BLaER1 (cell line): ENCODE measurements around the gene SPOCK2.
"Not testable (repeated sequence)": the region's sequence is repeated elsewhere in the genome, so short reads cannot be mapped to it uniquely, and the experiment has no call there.

Source experiments
- H3K27ac ChIP-seq: shearing (Covaris generic); formaldehyde crosslinking; 2 replicates; pipeline ENCODE4 v1.8.1; 2022
- H3K27me3 ChIP-seq: shearing (Covaris generic); formaldehyde crosslinking; 2 replicates; pipeline ENCODE4 v1.8.1; 2022
- H3K36me3 ChIP-seq: shearing (Covaris generic); formaldehyde crosslinking; 2 replicates; pipeline ENCODE4 v1.8.1; 2022
- H3K4me1 ChIP-seq: shearing (Covaris generic); formaldehyde crosslinking; 2 replicates; pipeline ENCODE4 v1.8.1; 2022
- H3K4me2 ChIP-seq: shearing (Covaris generic); formaldehyde crosslinking; 2 replicates; pipeline ENCODE4 v1.8.1; 2022
- H3K4me3 ChIP-seq: shearing (Covaris generic); formaldehyde crosslinking; 2 replicates; pipeline ENCODE4 v1.8.1; 2022
- H3K9ac ChIP-seq: shearing (Covaris generic); formaldehyde crosslinking; 2 replicates; pipeline ENCODE4 v1.8.1; 2022
- H3K9me3 ChIP-seq: shearing (Covaris generic); formaldehyde crosslinking; 2 replicates; pipeline ENCODE4 v1.8.1; 2022
- H4K20me1 ChIP-seq: shearing (Covaris generic); formaldehyde crosslinking; 2 replicates; pipeline ENCODE4 v1.8.1; 2022
- Cebpa-rat ChIP-seq: shearing (Covaris generic); IDR thresholded peaks from 2 replicates; pipeline ENCODE4 v1.8.1; 2022

Gene SPOCK2

GRCh38 chr10:72035252-72035887 is 53.0 kb downstream of the SPOCK2 start:
- Histone ChIP-seq H3K4me2 (no peak overlapping the region), H3K9ac (no peak overlapping the region), H3K27ac (no peak overlapping the region), H3K9me3 (no peaks in the 10 kb centered on the region), H3K36me3 (no peaks in the 10 kb centered on the region), H3K4me1 (peaks cover 22% of the 10 kb centered on the region), H3K27me3 (no peaks in the 10 kb centered on the region), H4K20me1 (no peaks in the 10 kb centered on the region), H3K4me3 (no peak overlapping the region)
- no peak for TF ChIP-seq Cebpa-rat

DNA sequence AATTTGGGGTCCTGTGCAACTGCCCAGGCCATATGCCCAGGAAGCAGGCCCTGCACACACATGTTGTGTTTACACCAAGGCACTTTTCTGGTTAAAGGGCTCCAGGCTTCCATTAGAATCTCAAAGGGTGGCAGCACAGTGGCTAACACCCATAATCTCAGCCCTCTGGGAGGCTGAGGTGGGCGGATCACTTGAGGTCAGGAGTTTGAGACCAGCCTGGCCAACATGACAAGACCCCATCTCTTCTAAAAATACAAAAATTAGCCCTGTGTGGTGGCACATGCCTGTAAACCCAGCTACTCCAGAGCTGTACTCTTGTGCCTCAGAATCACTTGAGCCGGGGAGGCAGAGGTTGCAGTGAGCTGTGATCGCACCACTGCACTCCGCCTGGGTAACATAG is 53.6 kb downstream of the SPOCK2 start:
- Histone ChIP-seq H3K4me3 (no peak overlapping the region), H3K4me1 (peaks cover 16% of the 10 kb centered on the region), H3K27me3 (no peaks in the 10 kb centered on the region), H3K9me3 (no peaks in the 10 kb centered on the region), H3K4me2 (no peak overlapping the region), H3K27ac (no peak overlapping the region), H3K36me3 (no peaks in the 10 kb centered on the region), H4K20me1 (no peaks in the 10 kb centered on the region), H3K9ac (no peak overlapping the region)
- TF ChIP-seq Cebpa-rat = no peak

DNA sequence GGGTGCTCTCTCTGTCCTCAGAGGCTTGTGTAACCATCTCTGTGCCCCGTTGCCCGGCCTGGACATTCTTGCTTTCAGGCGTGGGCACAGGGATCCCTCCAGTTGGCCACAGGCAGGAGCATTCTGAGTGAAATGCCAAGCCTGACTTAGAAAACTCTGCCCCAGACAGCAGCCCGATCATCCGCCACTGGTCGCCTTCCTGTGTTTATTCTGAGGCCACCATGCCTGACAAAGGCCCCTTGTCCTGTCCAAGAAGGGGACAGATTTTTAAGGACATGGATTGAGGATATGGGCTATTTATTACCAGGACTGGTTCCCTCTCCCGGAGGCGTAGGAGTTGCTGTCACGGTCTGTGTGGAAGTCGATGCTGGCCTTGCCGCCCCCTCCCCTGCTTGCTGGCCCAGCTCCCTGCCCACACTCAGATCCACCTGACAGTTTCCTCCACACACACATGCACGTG is 54.3 kb downstream of the SPOCK2 start:
- Histone ChIP-seq H3K4me2 (no peak overlapping the region), H3K9me3 (no peaks in the 10 kb centered on the region), H3K4me3 (no peak overlapping the region), H3K4me1 (peaks cover 9% of the 10 kb centered on the region), H3K27me3 (no peaks in the 10 kb centered on the region), H3K9ac (no peak overlapping the region), H3K36me3 (no peaks in the 10 kb centered on the region), H4K20me1 (no peaks in the 10 kb centered on the region), H3K27ac (no peak overlapping the region)
- no peak for TF ChIP-seq Cebpa-rat

GRCh38 chr10:72032409-72033162 is 55.8 kb downstream of the SPOCK2 start:
- H3K4me1 ChIP-seq, H3K27ac ChIP-seq, H4K20me1 ChIP-seq, H3K4me3 ChIP-seq, H3K9me3 ChIP-seq, H3K36me3 ChIP-seq, H3K9ac ChIP-seq, H3K4me2 ChIP-seq, H3K27me3 ChIP-seq: not testable (repeated sequence)

DNA sequence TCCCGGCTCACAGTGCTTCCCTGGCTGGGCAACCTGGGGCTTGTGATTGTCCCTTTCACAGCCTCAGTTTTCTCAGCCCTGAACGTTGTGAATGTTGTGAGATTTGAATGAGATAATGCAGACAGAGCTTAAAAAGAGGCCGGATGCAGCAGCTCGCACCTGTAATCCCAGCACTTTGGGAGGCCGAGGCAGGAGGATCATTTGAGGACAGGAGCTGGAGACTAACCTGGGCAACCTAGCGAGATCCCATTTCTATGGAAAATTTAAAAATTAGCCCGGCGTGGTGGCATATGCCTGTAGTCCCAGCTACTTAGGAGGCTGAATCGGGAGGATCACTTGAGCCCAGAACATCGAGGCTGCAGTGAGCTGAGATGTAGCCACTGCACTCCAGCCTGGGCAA is 56.6 kb downstream of the SPOCK2 start:
- no peak overlapping the region for H3K4me2 ChIP-seq
- H3K27me3 ChIP-seq = no peaks in the 10 kb centered on the region
- no peak overlapping the region for H3K9ac ChIP-seq
- H3K27ac ChIP-seq = no peak overlapping the region
- H3K4me1 ChIP-seq = no peaks in the 10 kb centered on the region
- no peaks in the 10 kb centered on the region for H3K9me3 ChIP-seq
- no peaks in the 10 kb centered on the region for H4K20me1 ChIP-seq
- H3K36me3 ChIP-seq = no peaks in the 10 kb centered on the region
- TF ChIP-seq Cebpa-rat = no peak
- no peak overlapping the region for H3K4me3 ChIP-seq

GRCh38 chr10:72030762-72031543 is 57.4 kb downstream of the SPOCK2 start:
- H3K4me1 ChIP-seq = peaks cover 5% of the 10 kb centered on the region
- no peak for TF ChIP-seq Cebpa-rat

DNA sequence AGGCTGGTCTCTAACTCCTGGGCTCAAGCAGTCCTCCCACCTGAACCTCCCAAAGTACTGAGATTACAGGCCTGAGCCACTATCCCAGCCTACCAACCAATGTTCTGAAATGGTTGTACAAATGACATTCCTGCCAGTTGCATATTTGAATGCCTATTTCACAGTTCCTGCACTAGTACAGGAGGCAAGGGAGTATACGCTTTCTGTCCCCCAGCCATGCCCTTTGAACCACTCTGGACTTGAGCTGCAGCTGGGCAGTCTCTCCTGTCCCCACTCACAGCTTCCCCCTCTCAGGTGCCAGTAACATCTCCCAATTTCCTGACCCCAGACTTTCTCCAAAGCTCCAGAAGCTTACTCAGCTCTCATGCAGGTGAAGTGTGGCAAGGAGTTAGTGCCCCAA is 58.9 kb downstream of the SPOCK2 start:
- no peaks in the 10 kb centered on the region for H4K20me1 ChIP-seq
- no peak overlapping the region for H3K4me3 ChIP-seq
- no peaks in the 10 kb centered on the region for H3K9me3 ChIP-seq
- H3K36me3 ChIP-seq = no peaks in the 10 kb centered on the region
- no peaks in the 10 kb centered on the region for H3K27me3 ChIP-seq
- TF ChIP-seq Cebpa-rat = no peak
- H3K27ac ChIP-seq = no peak overlapping the region
- no peak overlapping the region for H3K4me2 ChIP-seq
- peaks cover 9% of the 10 kb centered on the region for H3K4me1 ChIP-seq
- H3K9ac ChIP-seq = no peak overlapping the region

More at GRCh38 chr10:72030762-72031543, 57.4 kb downstream of the SPOCK2 start:
- H3K27ac ChIP-seq = no peak overlapping the region
- H3K4me3 ChIP-seq = no peak overlapping the region
- no peaks in the 10 kb centered on the region for H4K20me1 ChIP-seq
- no peak overlapping the region for H3K4me2 ChIP-seq
- no peaks in the 10 kb centered on the region for H3K36me3 ChIP-seq
- H3K27me3 ChIP-seq = no peaks in the 10 kb centered on the region
- no peaks in the 10 kb centered on the region for H3K9me3 ChIP-seq
- no peak overlapping the region for H3K9ac ChIP-seq

GRCh38 chr10:72027498-72027897 is 60.9 kb downstream of the SPOCK2 start:
- no peak overlapping the region for H3K9ac ChIP-seq
- peaks cover 9% of the 10 kb centered on the region for H3K4me1 ChIP-seq
- H3K4me3 ChIP-seq = no peak overlapping the region
- no peak for TF ChIP-seq Cebpa-rat
- H3K4me2 ChIP-seq = no peak overlapping the region
- H3K36me3 ChIP-seq = no peaks in the 10 kb centered on the region
- no peak overlapping the region for H3K27ac ChIP-seq
- H4K20me1 ChIP-seq = no peaks in the 10 kb centered on the region
- H3K9me3 ChIP-seq = no peaks in the 10 kb centered on the region
- no peaks in the 10 kb centered on the region for H3K27me3 ChIP-seq

DNA sequence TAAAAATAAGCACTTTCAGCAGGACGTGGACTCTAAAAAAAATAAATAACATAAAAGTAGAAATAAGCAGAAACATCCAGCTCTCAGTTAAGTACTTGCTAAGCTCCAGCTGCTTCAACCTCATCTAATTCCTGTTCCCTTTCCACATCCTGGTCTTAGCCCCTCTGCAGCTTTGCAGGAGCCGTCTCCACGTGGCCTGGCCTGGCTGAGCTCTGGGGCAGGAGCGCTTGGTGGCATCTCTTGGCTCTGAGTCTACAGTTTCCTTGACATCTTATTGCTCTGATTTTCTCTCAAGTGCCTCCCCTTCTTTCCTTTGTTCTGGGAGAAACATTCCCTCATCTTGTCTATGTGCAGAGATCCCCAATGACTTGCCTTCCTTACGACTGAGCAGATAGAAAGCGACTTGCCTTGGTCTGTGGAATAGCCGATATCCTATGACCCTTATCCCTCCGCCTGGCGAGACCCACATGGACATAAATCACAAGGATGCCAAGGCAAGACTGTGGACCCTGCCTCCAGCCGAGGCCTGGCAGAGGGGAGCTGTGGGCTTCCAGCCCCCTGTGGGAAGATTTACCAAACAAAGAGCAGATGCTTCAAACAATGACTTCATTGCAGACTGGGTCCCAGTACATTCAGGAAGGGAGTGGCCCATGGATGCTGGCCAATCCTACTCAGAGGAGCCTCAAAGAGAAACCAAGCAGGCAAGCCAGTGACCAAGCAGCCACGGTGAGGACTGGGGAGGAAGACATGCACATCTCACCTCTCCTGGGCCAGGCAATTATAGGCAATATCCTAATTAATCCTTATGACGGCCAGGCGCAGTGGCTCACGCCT is 61.9 kb downstream of the SPOCK2 start:
- Histone ChIP-seq H3K27ac (no peak overlapping the region), H3K9me3 (no peaks in the 10 kb centered on the region), H3K27me3 (no peaks in the 10 kb centered on the region), H3K9ac (no peak overlapping the region), H3K36me3 (no peaks in the 10 kb centered on the region), H4K20me1 (no peaks in the 10 kb centered on the region), H3K4me1 (peaks cover 9% of the 10 kb centered on the region), H3K4me2 (peak overlapping the region; percentile 24), H3K4me3 (no peak overlapping the region)
- TF ChIP-seq Cebpa-rat = no peak
